A172 (cell line): ENCODE results near the gene HSH2D. TPM values are rescaled to one million over a fixed set of nuclear protein-coding genes. Genes with fewer than 3 reads are reported as not detected.
"Not testable (repeated sequence)": the region's sequence is repeated elsewhere in the genome, so short reads cannot be mapped to it uniquely, and the experiment has no call there.

Experiments
- DNase-seq: peaks from one replicate; pipeline ENCODE4 v3.0.0-alpha.2; 2015; ENCODE audit warnings: low spot score
- total RNA-seq: library from RNA; depleted of rRNA; stranded (reverse); fragments of >200 nt; shearing (Covaris generic); gene quantifications from 2 replicates; pipeline ENCODE4 v1.2.3, GENCODE V29; 2014

HSH2D gene
- total RNA-seq, 1 experiment from 2014 or later: not detected

DNA sequence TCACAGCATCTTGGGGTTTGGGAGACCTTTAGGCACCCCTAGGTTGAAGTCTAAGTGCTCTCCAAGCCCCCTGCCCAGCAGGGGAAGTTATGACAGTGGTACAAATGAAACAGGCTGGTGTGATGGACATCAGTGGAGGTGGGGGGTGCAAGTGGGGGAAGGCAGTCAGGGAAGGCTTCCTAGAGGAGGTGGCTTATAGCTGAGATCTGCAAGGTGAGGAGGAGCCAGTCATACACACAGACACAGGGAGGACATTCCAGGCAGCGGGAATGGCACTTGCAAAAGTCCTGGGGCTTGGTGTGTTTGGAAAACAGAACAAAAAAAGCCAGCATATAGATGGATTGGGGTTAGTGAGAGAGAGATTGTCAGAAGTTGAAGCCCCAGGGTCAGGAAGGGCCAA lies 11.6 kb downstream of the HSH2D start:
- no peak for DNase-seq

DNA sequence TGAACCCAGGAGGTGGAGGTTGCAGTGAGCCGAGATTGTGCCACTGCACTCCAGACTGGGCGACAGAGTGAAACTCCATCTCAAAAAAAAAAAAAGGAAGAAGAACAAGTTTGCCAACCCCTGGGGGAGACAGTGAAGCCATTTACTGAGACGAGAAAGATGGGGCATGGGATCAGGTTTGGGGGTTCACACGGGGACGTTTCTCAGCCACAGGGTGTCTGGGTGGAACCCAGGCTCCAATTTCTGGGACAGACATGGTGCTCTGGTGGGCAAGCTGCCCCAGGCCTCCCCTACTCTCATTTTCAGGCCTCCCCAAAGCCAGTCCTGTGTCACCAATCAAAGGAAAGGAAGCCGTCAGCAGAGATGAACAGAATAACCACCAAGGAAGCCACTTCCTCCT lies 13.4 kb downstream of the HSH2D start:
- DNase-seq: no peak

GRCh38 chr19:16157601-16158000 lies 14.1 kb downstream of the HSH2D start:
- no peak for DNase-seq

- no peak for DNase-seq
Measured at GRCh38 chr19:16159655-16160054, 16.2 kb downstream of the HSH2D start.

DNA sequence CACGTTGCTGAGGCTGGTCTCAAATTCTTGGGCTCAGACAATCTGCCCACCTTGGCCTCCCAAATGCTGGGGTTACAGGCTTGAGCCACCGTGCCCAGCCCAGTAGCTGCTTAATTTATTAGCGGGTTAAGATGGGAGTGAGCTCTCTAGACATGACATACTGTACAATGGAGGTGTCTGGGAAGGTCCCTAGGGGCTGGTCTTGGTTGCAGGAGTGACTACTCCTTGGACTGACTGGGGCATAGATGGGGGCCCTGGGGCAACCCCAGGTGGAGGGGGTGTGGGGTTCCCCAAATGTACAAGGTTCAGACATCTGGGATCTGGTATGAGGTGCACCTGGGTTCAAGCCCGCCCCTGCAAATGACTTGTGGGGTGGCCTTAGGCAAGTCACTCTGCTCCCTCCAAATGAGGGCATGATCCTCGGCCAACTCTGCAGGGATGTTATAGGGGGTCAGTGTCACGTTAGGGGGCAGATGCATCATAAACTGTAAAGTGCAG lies 17.0 kb downstream of the HSH2D start:
- no peak for DNase-seq

- DNase-seq: peak; percentile 94
Measured at GRCh38 chr19:16160943-16161560, 17.6 kb downstream of the HSH2D start.

DNA sequence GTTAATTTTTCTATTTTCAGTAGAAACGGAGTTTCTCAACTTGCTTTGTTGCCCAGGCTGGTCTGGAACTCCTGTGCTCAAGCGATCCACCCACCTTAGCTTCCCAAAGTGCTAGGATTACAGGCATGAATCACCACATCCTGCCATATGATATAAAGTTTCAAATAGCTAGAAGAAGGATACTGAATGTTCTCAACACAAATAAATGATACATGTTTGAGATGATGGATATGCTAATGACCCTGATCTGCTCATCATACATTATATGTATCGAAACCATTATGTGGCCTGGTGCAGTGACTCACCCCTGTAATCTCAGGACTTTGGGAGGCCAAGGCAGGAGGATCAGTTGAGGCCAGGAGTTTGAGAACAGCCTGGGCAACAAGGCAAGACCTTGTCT lies 18.4 kb downstream of the HSH2D start:
- peak; percentile 93 for DNase-seq

GRCh38 chr19:16164222-16164890 lies 20.9 kb downstream of the HSH2D start:
- DNase-seq: no peak

DNA sequence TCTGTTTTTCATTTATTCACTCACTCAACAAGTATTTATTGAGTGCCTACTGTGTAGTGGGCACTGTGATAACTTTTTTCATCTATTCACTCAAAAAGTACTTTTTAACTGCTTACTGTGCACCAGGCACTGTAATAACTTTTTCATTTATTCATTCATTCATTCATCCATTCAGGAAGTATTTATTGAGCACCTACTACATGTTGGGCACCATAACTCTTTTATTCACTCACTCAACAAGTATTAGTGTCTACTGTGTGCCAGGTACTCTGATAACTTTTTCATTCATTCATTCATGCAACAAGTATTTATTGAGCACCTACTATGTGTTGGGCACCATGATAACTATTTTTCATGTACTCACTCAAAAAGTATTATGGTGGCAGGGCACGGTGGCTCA lies 22.9 kb downstream of the HSH2D start:
- no peak for DNase-seq

DNA sequence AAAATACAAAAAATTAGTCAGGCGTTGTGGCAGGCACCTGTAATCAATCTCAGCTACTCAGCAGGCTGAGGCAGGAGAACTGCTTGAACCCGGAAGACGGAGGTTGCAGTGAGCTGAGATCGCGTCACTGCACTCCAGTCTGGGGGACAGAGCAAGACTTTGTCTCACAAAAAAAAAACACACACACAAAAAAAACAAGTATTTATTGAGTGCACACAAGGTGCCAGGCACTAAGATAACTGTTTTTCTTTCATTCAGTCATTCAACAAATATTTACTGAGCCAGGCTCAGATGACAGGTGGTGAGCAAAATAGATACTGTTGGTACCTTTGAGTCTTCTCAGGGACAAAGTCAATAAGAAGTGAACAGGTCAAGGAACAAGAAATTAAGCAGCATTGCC lies 23.6 kb downstream of the HSH2D start:
- DNase-seq: no peak

- DNase-seq: no peak
Measured at GRCh38 chr19:16168465-16169081, 25.1 kb downstream of the HSH2D start.

DNA sequence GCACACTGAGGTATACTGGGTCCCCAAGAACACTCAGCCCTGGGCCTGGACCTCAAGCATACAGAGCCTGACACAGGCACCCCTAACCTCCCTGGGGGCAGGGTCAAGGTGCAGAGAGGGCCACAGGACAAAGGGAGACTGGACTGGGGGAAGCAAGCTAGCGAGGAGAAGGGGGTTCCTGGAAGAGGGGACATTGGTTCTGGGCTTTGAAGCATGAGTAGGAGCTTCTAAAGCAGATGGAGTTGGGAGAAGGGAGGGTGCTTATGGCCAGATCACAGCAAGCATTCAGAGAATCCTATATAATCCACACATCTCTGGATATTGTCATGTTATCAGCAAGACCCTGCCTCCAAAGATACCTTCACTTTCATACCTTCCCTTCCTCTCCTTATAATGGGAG lies 26.6 kb downstream of the HSH2D start:
- DNase-seq: no peak

- no peak for DNase-seq
Measured at GRCh38 chr19:16175954-16176353, 32.5 kb downstream of the HSH2D start.

DNA sequence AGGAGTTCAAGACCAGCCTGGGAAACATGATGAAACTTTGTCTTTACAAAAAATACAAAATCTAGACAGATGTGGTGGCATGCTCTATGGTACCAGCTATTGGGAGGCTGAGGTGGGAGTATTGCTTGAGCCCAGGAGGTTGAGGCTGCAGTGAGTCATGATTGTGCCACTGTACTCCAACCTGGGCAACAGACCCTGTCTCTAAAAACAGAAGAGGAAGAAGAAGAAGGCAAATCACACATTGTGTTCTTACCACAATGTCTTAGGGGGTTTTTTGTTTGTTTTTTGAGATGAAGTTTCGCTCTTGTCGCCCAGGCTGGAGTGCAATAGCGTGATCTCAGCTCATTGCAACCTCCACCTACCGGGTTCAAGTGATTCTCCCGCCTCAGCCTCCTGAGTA lies 35.4 kb downstream of the HSH2D start:
- not testable (repeated sequence) for DNase-seq

DNA sequence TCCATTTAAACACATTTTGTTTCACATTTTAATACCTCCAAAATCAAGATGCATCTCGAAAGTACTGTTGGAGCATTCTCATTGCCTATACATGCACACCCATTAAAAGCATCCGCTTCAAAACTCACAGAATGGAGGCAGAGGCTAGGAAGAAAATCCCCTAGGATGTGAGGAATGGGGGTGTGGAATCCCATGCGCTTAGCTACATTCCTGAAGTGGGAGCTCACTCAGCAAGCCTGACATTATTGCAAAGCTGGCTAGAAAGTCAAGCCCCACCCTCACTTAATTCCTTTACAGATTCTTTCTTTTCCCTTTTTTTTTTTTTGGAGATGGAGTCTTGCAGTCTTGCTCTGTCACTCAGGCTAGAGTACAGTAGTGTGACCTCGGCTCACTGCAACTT lies 37.1 kb downstream of the HSH2D start:
- DNase-seq: peak; percentile 95

GRCh38 chr19:16184665-16185122 lies 41.2 kb downstream of the HSH2D start:
- DNase-seq: no peak

DNA sequence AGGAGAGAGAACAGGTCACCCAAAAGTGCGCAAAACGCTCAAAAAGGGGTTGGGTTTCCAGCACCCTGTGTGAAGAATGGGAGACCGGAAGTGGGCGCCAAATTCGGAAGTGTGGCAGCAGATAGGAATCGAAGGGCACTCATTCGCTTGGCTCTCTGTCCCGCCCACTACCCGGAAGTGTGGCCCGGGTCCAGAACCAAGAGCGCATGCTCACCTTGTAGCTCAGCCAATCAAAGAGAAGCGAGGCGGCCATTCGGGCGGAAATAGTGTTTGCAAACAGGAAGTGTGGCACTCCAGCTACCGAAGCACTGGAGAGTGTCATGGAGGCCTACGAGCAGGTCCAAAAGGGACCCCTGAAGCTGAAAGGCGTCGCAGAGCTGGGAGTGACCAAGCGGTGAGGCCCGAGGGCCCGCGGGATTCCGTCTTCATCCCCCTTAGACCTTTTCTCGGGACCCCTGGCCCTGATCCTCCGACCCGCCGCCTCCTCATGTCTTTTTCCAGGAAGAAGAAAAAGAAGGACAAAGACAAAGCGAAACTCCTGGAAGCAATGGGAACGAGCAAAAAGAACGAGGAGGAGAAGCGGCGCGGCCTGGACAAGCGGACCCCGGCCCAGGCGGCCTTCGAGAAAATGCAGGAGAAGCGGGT lies 41.8 kb downstream of the HSH2D start, which contains the start of gene FAM32A:
Gene FAM32A (plus strand): TSS at position 288 of the 645 bp plus-strand sequence. CDS start 33 bp downstream, at position 321.
- DNase-seq: peak; percentile 100

DNA sequence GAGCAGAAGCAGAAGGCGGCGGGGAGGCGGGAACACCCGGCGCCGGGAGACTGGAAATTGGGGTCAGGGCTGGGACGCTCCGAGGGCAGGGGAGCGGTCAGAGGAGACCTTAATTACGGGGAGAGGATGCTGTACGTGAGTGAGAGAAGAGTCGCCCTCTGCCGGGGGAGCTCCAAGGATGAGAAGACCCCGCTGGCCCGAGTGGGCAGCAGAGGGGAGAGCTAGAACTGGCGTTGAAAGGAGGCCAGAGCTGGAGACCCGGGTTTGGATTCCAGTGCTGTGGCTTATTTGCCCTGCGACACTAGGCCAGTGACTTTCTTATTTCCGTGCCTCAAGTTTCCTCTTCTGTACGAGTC lies 42.3 kb downstream of the HSH2D start:
- DNase-seq: peak; percentile 30

GRCh38 chr19:16188521-16188920 lies 45.0 kb downstream of the HSH2D start:
- no peak for DNase-seq

DNA sequence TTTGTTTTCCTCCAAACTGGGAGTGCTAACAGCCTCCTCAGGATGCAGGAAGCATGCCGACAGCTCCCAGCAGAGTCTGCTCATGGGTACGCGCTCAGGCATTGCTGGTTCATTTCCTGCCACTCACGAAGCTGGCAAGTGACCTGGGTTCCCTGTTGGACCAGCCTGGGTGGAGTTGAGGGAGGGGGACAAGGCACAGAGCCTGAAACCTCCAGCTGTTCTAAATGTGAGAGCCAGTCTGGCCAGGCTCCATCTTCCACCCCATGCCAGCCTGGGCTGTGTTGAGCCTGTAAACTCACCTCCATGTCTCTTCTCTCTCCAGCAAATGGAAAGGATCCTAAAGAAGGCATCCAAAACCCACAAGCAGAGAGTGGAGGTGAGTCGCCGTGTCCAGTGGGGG lies 46.7 kb downstream of the HSH2D start:
- no peak for DNase-seq

- no peak for DNase-seq
Measured at GRCh38 chr19:16190736-16191135, 47.3 kb downstream of the HSH2D start.

- DNase-seq: no peak
Measured at GRCh38 chr19:16191216-16191908, 47.9 kb downstream of the HSH2D start.
